ENCODE data around the gene RIC1. TPM values are rescaled to one million over a fixed set of nuclear protein-coding genes. Genes with fewer than 3 reads are reported as not detected.

The RIC1 gene
- total RNA-seq, 1 donor: 37.8 TPM

DNA sequence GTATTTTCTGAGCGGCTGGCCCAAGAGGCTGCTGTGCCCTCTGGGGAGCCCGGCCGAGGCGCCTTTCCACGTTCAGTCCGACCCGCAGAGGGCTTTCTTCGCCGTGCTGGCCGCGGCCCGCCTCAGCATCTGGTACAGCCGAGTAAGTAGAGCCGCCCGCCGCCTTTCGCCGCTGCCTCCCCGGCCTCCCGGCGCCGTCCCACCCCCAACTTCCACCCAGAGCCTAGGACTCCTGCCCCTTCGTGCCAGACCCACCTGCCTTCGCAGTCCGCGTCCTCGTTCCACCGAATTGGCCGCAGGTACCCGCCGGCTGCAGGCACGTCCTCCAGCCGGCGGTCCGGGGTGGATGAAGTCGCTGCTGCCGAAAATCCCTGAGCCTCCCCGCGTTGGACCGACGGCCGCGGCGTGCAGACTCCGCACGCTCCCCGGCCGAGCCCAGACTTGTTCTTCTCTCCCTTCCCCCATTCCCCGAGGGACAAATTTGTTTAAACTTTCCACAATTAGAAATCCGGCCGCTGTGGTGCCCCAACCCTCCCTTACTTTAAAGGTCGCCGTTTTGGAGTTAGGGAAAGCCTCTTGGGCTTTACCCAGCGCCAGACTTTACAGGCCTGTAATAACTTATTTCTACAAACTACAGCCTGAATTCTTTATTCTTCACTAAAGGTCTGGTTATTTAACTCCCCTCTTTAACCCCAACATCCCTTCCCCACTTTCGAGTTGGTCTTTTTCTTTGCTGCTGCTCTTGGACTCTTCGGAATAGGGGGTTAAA, 589 bp downstream of the RIC1 start:
- TF ChIP-seq, protein P1, sequence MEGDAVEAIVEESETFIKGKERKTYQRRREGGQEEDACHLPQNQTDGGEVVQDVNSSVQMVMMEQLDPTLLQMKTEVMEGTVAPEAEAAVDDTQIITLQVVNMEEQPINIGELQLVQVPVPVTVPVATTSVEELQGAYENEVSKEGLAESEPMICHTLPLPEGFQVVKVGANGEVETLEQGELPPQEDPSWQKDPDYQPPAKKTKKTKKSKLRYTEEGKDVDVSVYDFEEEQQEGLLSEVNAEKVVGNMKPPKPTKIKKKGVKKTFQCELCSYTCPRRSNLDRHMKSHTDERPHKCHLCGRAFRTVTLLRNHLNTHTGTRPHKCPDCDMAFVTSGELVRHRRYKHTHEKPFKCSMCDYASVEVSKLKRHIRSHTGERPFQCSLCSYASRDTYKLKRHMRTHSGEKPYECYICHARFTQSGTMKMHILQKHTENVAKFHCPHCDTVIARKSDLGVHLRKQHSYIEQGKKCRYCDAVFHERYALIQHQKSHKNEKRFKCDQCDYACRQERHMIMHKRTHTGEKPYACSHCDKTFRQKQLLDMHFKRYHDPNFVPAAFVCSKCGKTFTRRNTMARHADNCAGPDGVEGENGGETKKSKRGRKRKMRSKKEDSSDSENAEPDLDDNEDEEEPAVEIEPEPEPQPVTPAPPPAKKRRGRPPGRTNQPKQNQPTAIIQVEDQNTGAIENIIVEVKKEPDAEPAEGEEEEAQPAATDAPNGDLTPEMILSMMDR (IDR thresholded peaks at IDR 0.05; ENCODE audit: insufficient read depth, low read length): no peak
- peak; percentile 45 for DNase-seq (ENCODE audit: low read depth)
- peak overlapping the region; percentile 67 for H3K4me3 ChIP-seq (ENCODE audit: low read depth, low read length)

DNA sequence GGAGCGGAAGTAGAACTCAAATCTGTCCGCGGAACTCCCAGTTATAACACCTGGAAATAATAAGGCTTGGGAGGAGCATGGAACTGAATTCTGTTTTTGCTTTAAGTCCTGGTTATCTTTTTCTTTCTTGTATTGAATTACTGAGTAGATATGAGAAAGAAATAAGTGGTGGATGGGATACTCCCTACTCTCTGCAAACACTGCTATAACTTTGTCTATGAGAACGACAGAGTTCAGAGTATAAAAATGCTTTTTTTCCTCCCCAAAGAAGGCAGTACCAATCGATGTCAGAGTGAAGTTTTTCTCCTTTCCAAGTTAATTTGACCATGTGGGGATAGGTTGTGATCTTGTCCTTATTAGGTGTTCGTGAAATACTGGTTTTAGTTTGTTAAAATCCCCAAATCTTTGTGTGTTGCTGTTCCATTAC, 1.2 kb downstream of the RIC1 start:
- TF ChIP-seq, protein P1 (IDR thresholded peaks at IDR 0.05; ENCODE audit: insufficient read depth, low read length): no peak
- peak overlapping the region; percentile 67 for H3K4me3 ChIP-seq (ENCODE audit: low read depth, low read length)
- peak; percentile 63 for DNase-seq (ENCODE audit: low read depth)

DNA sequence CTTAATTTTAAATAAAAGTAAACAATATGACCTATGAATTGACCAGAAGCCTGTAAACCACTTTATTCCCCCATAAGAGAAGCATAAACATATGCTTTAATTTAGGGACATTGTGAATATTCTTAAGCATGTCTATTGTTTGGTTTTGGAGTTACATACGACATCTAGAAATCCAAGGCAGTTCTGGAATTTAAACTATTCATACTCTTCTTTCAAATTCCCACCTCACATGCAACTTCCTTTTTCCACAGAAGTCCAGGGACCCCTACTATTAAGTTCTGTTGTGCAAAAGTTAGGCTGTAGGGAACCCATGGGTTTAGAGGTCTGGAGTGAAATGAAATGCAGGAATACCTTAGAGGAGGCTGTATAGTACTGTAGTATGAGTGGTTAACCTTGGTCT, 2.1 kb downstream of the RIC1 start:
- TF ChIP-seq, protein P1 (IDR thresholded peaks at IDR 0.05; ENCODE audit: insufficient read depth, low read length): no peak
- DNase-seq (ENCODE audit: low read depth): peak; percentile 41

DNA sequence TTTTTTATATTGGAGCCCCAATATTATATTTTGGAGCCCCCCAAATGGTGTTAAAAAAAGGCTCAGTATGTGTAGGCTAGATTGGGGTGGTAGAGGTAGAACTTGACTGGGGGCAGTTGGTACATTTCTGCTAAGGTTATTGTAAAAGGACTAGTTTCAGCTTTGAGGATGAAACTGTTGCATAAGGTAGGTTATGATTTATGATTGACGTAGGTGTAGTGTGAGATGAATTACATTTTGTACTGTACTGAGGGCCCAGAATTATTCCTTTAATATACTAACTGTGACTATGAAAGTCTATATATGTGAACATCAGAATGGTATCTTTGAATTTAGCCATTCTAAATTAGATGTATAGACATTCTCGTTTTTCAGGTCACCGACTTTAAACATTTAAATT, 3.6 kb downstream of the RIC1 start:
- H3K4me3 ChIP-seq (ENCODE audit: low read depth, low read length): no peak overlapping the region
- TF ChIP-seq, protein P1 (IDR thresholded peaks at IDR 0.05; ENCODE audit: insufficient read depth, low read length): no peak
- no peak for DNase-seq (ENCODE audit: low read depth)

More for the DNA sequence above, 2.1 kb downstream of the RIC1 start:
- peak overlapping the region; percentile 67 for H3K4me3 ChIP-seq (ENCODE audit: low read depth, low read length)

DNA sequence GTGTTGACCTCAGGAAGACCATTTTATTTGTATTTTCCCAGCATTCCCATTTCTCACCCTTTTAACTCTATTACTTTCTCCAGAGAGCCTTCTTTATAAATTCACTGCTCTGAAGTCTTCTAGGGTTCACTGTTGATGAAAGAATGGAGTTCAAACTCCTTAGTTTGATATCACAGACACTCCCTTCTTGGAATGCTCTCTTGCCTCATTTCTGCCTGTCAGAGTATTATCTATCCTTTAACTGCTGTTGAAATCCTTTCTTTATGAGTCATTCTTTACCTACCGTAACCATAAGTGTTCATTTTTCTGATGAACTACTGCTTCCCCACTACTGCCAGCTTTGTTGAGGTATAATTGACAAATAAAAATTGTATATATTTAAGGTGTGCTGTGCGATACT, 4.3 kb downstream of the RIC1 start:
- H3K4me3 ChIP-seq (ENCODE audit: low read depth, low read length): no peak overlapping the region
- peak; percentile 47 for DNase-seq (ENCODE audit: low read depth)
- TF ChIP-seq, protein P1 (IDR thresholded peaks at IDR 0.05; ENCODE audit: insufficient read depth, low read length): no peak

DNA sequence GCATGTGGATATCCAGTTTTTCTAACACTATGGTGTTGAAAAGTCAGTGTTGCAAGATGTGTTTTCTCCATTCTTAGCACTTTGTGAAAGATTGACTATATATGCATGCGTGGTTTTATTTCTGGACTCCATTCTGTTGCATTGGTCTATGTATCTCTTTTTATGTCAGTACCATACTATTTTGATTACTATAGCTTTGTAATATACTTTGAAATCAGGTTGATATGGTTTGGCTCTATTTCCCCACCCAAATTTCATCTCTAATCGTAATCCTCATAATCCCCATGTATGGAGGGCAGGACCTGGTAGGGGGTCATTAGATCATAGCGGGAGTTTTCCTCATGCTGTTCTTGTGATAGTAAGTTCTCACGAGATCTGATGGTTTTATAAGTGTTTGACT, 6.5 kb downstream of the RIC1 start:
- H3K4me3 ChIP-seq (ENCODE audit: low read depth, low read length): no peak overlapping the region
- no peak for DNase-seq (ENCODE audit: low read depth)
- TF ChIP-seq, protein P1 (IDR thresholded peaks at IDR 0.05; ENCODE audit: insufficient read depth, low read length): no peak

Measured in fibroblast of the aortic adventitia (primary cell).